Measurements from ENCODE around the gene PABPC1L. TPM values are rescaled to one million over a fixed set of nuclear protein-coding genes. Genes with fewer than 3 reads are reported as not detected.

Gene PABPC1L
- total and polyA plus RNA-seq, 2 of the 13 experiments (the other 11 are each of a cell fraction or from before 2014, with no cell fraction given), result 30.8 to 252 TPM

- TF ChIP-seq ZNF598 (CRISPR knock-in tag; IDR thresholded peaks at IDR 0.05; ENCODE audit: borderline replicate concordance), result 0 out of 2 replicates have a peak, but pooled peaks have one; percentile 43
- TF ChIP-seq ZBTB21 (CRISPR knock-in tag; IDR thresholded peaks at IDR 0.05), result no peak
- no peak for TF ChIP-seq ZNF569 (CRISPR knock-in tag; IDR thresholded peaks at IDR 0.05; ENCODE audit: borderline replicate concordance)
- no peak for TF ChIP-seq CREM (IDR thresholded peaks at IDR 0.05)
- no peak for TF ChIP-seq CREM (CRISPR knock-in tag; IDR thresholded peaks at IDR 0.05)
- TF ChIP-seq ZNF703 (CRISPR knock-in tag; IDR thresholded peaks at IDR 0.05; ENCODE audit: borderline replicate concordance), result no peak
- TF ChIP-seq ETS1 (CRISPR knock-in tag; IDR thresholded peaks at IDR 0.05), result no peak
- TF ChIP-seq HMGXB4 (CRISPR knock-in tag; IDR thresholded peaks at IDR 0.05; ENCODE audit: borderline replicate concordance in 1 of 2, low read depth in 1 of 2), result peak; percentile 69 to 86; a peak in 3 of 4 replicates
- TF ChIP-seq ZFP82 (CRISPR knock-in tag; IDR thresholded peaks at IDR 0.05; ENCODE audit: borderline replicate concordance), result no peak
- peak; percentile 81; the same call in 1 of the 2 replicates for TF ChIP-seq ZNF468 (CRISPR knock-in tag; IDR thresholded peaks at IDR 0.05)
- TF ChIP-seq ZNF672 (CRISPR knock-in tag; IDR thresholded peaks at IDR 0.05), result no peak
- TF ChIP-seq HHEX (CRISPR knock-in tag; IDR thresholded peaks at IDR 0.05), result no peak
- no peak for TF ChIP-seq ZNF75D (CRISPR knock-in tag; IDR thresholded peaks at IDR 0.05; ENCODE audit: borderline replicate concordance)
- TF ChIP-seq TSC22D2 (CRISPR knock-in tag; IDR thresholded peaks at IDR 0.05; ENCODE audit: borderline replicate concordance), result peak; percentile 18; the same call in 1 of the 2 replicates
- no peak for TF ChIP-seq PLSCR1 (CRISPR knock-in tag; IDR thresholded peaks at IDR 0.05; ENCODE audit: borderline replicate concordance)
- no peak for TF ChIP-seq PPARG (CRISPR knock-in tag; conservative IDR thresholded peaks at IDR 0.05)
- TF ChIP-seq ZNF784 (CRISPR knock-in tag; IDR thresholded peaks at IDR 0.05; ENCODE audit: borderline replicate concordance), result no peak
- peak; percentile 86 for TF ChIP-seq ATF7-NPFF (CRISPR knock-in tag; IDR thresholded peaks at IDR 0.05; ENCODE audit: low read depth)
- TF ChIP-seq CBX1 (IDR thresholded peaks at IDR 0.05; ENCODE audit: low read depth), result no peak
- peak; percentile 28; the same call in 1 of the 2 replicates for TF ChIP-seq YEATS2 (CRISPR knock-in tag; IDR thresholded peaks at IDR 0.05; ENCODE audit: borderline replicate concordance)
- peak; percentile 85; the same call in 1 of the 2 replicates for TF ChIP-seq MEIS2 (CRISPR knock-in tag; IDR thresholded peaks at IDR 0.05)
- TF ChIP-seq ZSCAN20 (CRISPR knock-in tag; IDR thresholded peaks at IDR 0.05; ENCODE audit: borderline replicate concordance), result peak; percentile 10; the same call in 1 of the 2 replicates
- no peak for TF ChIP-seq STAG1 (CRISPR knock-in tag; IDR thresholded peaks at IDR 0.05)
- no peak for TF ChIP-seq ZNF30 (CRISPR knock-in tag; IDR thresholded peaks at IDR 0.05)
These were observed at the start of gene PABPC1L (continued) for GRCh38 chr20:44909872-44910689.

Data from HepG2 (cell line).